SK-N-SH (cell line): ENCODE data around the gene IL18. TPM values are rescaled to one million over a fixed set of nuclear protein-coding genes. Genes with fewer than 3 reads are reported as not detected.
A peak's percentile ranks its signal among the peaks of the same experiment; 100 is the strongest.

Source experiments
- CTCF ChIA-PET: fragments of 300-600, 350-600 bp; formaldehyde crosslinking; extraction: SDS; loops from one replicate; lab custom pipeline; 2021; lab: Yijun Ruan, JAX
- POLR2A ChIA-PET: fragments of 350-600 bp; sonication (Branson Sonifier 250); formaldehyde crosslinking; extraction: SDS; loops from one replicate; lab custom pipeline; 2020; ENCODE audit warnings: antibody characterized with exemption, inconsistent platforms; lab: Yijun Ruan, JAX
- DNase-seq: peaks from one replicate; pipeline ENCODE4 v3.0.0; 2012
- H2AFZ ChIP-seq: fragments of 200-600 bp; sonication (generic); 2 replicates; pipeline ENCODE4 v1.8.1; 2016; ENCODE audit warnings: antibody characterized with exemption, mild to moderate bottlenecking, low read depth
- H3F3A ChIP-seq: fragments of 200-600 bp; sonication (generic); replicated peaks from 2 replicates; pipeline ENCODE3; 2016; ENCODE audit warnings: antibody characterized with exemption, mild to moderate bottlenecking; ENCODE audit not compliant: insufficient read depth
- H3K27ac ChIP-seq, 2 experiments: fragments of 200-500 bp in 1 of 2; fragments of 200-600 bp in 1 of 2; sonication (Bioruptor generic) in 1 of 2; sonication (generic), shearing (Covaris generic) in 1 of 2; 2 replicates each; pipeline versions ENCODE4 v1.5.1 to v1.6.1; 2014 to 2016; ENCODE audit warnings: low read depth in 2 of 2, inconsistent platforms in 1 of 2, low read length in 1 of 2, mild to moderate bottlenecking in 1 of 2, mixed read lengths in 1 of 2
- H3K27me3 ChIP-seq: fragments of 200-600 bp; sonication (generic), shearing (Covaris generic); 2 replicates; pipeline ENCODE4 v1.6.1; 2016; ENCODE audit warnings: mixed run types; ENCODE audit not compliant: insufficient read depth
- H3K36me3 ChIP-seq, 2 experiments: fragments of 200-500 bp in 1 of 2; fragments of 200-600 bp in 1 of 2; sonication (Bioruptor generic) in 1 of 2; sonication (generic) in 1 of 2; replicated peaks in 1 of 2; 2 replicates each; pipeline versions ENCODE3 to v1.5.1; 2014 to 2016; ENCODE audit warnings: low read length in 1 of 2, mild to moderate bottlenecking in 1 of 2; ENCODE audit not compliant: insufficient read depth in 2 of 2, control insufficient read depth in 1 of 2
- H3K4me1 ChIP-seq, 2 experiments: fragments of 200-500 bp in 1 of 2; fragments of 200-600 bp in 1 of 2; sonication (Bioruptor generic) in 1 of 2; sonication (generic), shearing (Covaris generic) in 1 of 2; 2 replicates each; pipeline versions ENCODE4 v1.5.1 to v1.6.1; 2014 to 2016; ENCODE audit warnings: low read depth in 1 of 2, low read length in 1 of 2, mixed run types in 1 of 2; ENCODE audit not compliant: insufficient read depth in 2 of 2, control insufficient read depth in 1 of 2
- H3K4me2 ChIP-seq: fragments of 200-600 bp; sonication (generic), shearing (Covaris generic); 2 replicates; pipeline ENCODE4 v1.6.1; 2017; ENCODE audit warnings: mixed run types
- H3K4me3 ChIP-seq, 2 experiments: fragments of 200-500 bp in 1 of 2; fragments of 200-600 bp in 1 of 2; sonication (Bioruptor generic) in 1 of 2; sonication (generic), shearing (Covaris generic) in 1 of 2; 2 replicates each; pipeline versions ENCODE4 v1.5.1 to v1.8.1; 2014 to 2016; ENCODE audit warnings: low read depth in 2 of 2, inconsistent platforms in 1 of 2, low read length in 1 of 2, mild to moderate bottlenecking in 1 of 2, mixed read lengths in 1 of 2, moderate library complexity in 1 of 2
- H3K79me2 ChIP-seq: fragments of 200-600 bp; sonication (generic); 2 replicates; pipeline ENCODE4 v1.8.1; 2017; ENCODE audit warnings: mild to moderate bottlenecking; ENCODE audit not compliant: insufficient read depth
- H3K9ac ChIP-seq: fragments of 200-600 bp; sonication (generic); 2 replicates; pipeline ENCODE4 v1.6.1; 2017; ENCODE audit warnings: mixed run types
- H3K9me2 ChIP-seq: fragments of 200-600 bp; sonication (generic); 2 replicates; pipeline ENCODE4 v1.6.1; 2017; ENCODE audit warnings: mixed run types
- H3K9me3 ChIP-seq: fragments of 200-600 bp; sonication (generic); 2 replicates; pipeline ENCODE4 v1.6.1; 2017; ENCODE audit warnings: mixed run types, mild to moderate bottlenecking, moderate library complexity
- H4K20me1 ChIP-seq: fragments of 200-600 bp; sonication (generic); 2 replicates; pipeline ENCODE4 v1.6.1; 2017; ENCODE audit warnings: mild to moderate bottlenecking, mixed run types; ENCODE audit not compliant: insufficient read depth
- CTCF ChIP-seq: fragments of 200-600 bp; sonication (generic); IDR thresholded peaks from 2 replicates; pipeline ENCODE4 v1.6.1; 2017; ENCODE audit warnings: antibody characterized with exemption, mild to moderate bottlenecking, moderate library complexity
- FOSL2 ChIP-seq: IDR thresholded peaks from 2 replicates; pipeline ENCODE4 v1.4.0; 2012; ENCODE audit warnings: low read depth, mild to moderate bottlenecking, moderate library complexity, borderline replicate concordance
- GABPA ChIP-seq: IDR thresholded peaks from 2 replicates; pipeline ENCODE4 v1.4.0; 2012; ENCODE audit warnings: low read depth, mild to moderate bottlenecking
- GATA2 ChIP-seq: sonication (generic); formaldehyde crosslinking; IDR thresholded peaks from 2 replicates; pipeline ENCODE4 v1.5.0; 2020; ENCODE audit warnings: mild to moderate bottlenecking, missing genetic modification reagents
- IRF3 ChIP-seq: fragments of 150-350 bp; IDR thresholded peaks from 2 replicates; pipeline ENCODE4 v1.6.1; 2016; ENCODE audit warnings: mild to moderate bottlenecking, low read depth, low read length
- MEF2A ChIP-seq: IDR thresholded peaks from 2 replicates; pipeline ENCODE4 v1.4.0; 2012; ENCODE audit warnings: low read depth, borderline replicate concordance
- RCOR1 ChIP-seq: fragments of 150-350 bp; IDR thresholded peaks from 2 replicates; pipeline ENCODE4 v1.6.1; 2017; ENCODE audit warnings: antibody characterized with exemption, low read length
- RFX5 ChIP-seq: IDR thresholded peaks from 2 replicates; pipeline ENCODE4 v1.6.1; 2012; ENCODE audit warnings: mild to moderate bottlenecking, improper control_type of control experiment, low read length
- RXRA ChIP-seq: IDR thresholded peaks from 2 replicates; pipeline ENCODE4 v1.4.0; 2012; ENCODE audit warnings: low read depth, mild to moderate bottlenecking, borderline replicate concordance
- SIN3A ChIP-seq: IDR thresholded peaks from 2 replicates; pipeline ENCODE4 v1.6.1; 2012; ENCODE audit warnings: low read depth, mild to moderate bottlenecking, low read length, moderate library complexity, borderline replicate concordance
- TCF12 ChIP-seq: IDR thresholded peaks from 2 replicates; pipeline ENCODE4 v1.4.0; 2012
- WGBS: methylation state at CpG from one replicate; pipeline ENCODE4 v1.1.6; 2017; ENCODE audit warnings: low lambda C conversion rate; 5-methylcytosine and 5-hydroxymethylcytosine counted together
- polyA plus RNA-seq, 3 experiments: library from polyadenylated mRNA; depleted of rRNA; stranded (reverse); fragments of >200 nt; gene quantifications; 2 replicates each; pipeline ENCODE4 v1.2.3, GENCODE V29; 2012

IL18 gene
- polyA plus RNA-seq, 1 of the 3 experiments (the other 2 are of a cell fraction), result 0.28 TPM

- DNase-seq, result no peak
- Histone ChIP-seq H3K36me3 (no peaks in the 10 kb centered on the region), H3K4me2 (no peak overlapping the region), H3K27me3 (no peaks in the 10 kb centered on the region), H3K4me3 (no peak overlapping the region), H3F3A (no peaks in the 10 kb centered on the region), H4K20me1 (no peaks in the 10 kb centered on the region), H3K4me1 (peaks cover 6 to 10% of the 10 kb centered on the region in 2 experiments; a peak in 3 of 4 replicates), H3K9me3 (no peaks in the 10 kb centered on the region), H3K79me2 (no peaks in the 10 kb centered on the region), H2AFZ (no peak overlapping the region; the same call in 1 of the 2 replicates), H3K27ac (peak overlapping the region in 1 of 2 experiments; percentile 35; a peak in 1 of 4 replicates), H3K9me2 (no peaks in the 10 kb centered on the region), H3K9ac (no peak overlapping the region)
- CTCF ChIA-PET, result interaction anchor here (0.7 to 2.1 kb wide), 2 partner anchors 59 to 391 kb away, joined by 3 to 10 read pairs; no protein-coding TSS in a partner anchor
- WGBS, result 9% methylated on average over 2 of the region's 2 CpGs
- POLR2A ChIA-PET, result no interaction called here
- TF ChIP-seq RFX5 (no peak), TCF12 (0 out of 2 replicates have a peak, but pooled peaks have one; percentile 18), MEF2A (0 out of 2 replicates have a peak, but pooled peaks have one; percentile 48)
Observed at GRCh38 chr11:112172362-112172994, 8.6 kb upstream of the IL18 start.

- no peak within 1 kb of the TSS for H3K9ac ChIP-seq
- H3K4me1 ChIP-seq, result no peaks in the 10 kb centered on the region
- CTCF ChIA-PET, result interaction anchor here (1.7 to 2.7 kb wide), 2 partner anchors 9 to 53 kb away, joined by 7 to 13 read pairs; partner anchors contain the start of gene BCO2
- 97% methylated on average over 25 of the region's 25 CpGs for WGBS
- H3K79me2 ChIP-seq, result no peaks in the 10 kb centered on the region
- no peak within 1 kb of the TSS for H2AFZ ChIP-seq
- H3K4me2 ChIP-seq, result no peak within 1 kb of the TSS
- H3K27ac ChIP-seq, result no peak within 1 kb of the TSS
- no peak within 1 kb of the TSS for H3K4me3 ChIP-seq
- H3K36me3 ChIP-seq, result no peaks in the 10 kb centered on the region
- H3F3A ChIP-seq, result peaks cover 3% of the 10 kb centered on the region
- POLR2A ChIA-PET, result no interaction called here
- no peaks in the 10 kb centered on the region for H4K20me1 ChIP-seq
- H3K9me2 ChIP-seq, result no peaks in the 10 kb centered on the region
- TF ChIP-seq RFX5 (no peak), IRF3 (no peak), GATA2 (CRISPR knock-in tag) (no peak), TCF12 (no peak), CTCF (no peak), SIN3A (no peak), FOSL2 (no peak), RXRA (no peak), GABPA (no peak), RCOR1 (no peak)
- H3K9me3 ChIP-seq, result no peaks in the 10 kb centered on the region
- no peak for DNase-seq
- no peaks in the 10 kb centered on the region for H3K27me3 ChIP-seq
Observed at GRCh38 chr11:112167145-112167544, 3.3 kb upstream of the IL18 start, which contains the start of gene TEX12. Gene TEX12 (plus strand): TSS chr11:112167372. CDS start chr11:112169269, 1,897 bp downstream.
